GM21423 (cell line): ENCODE measurements around the gene RETREG1.
"Not testable (repeated sequence)": the region's sequence is repeated elsewhere in the genome, so short reads cannot be mapped to it uniquely, and the experiment has no call there.

ENCODE experiments used
- ATAC-seq: cut with Tn5 transposase; IDR thresholded peaks from one replicate; pipeline ENCODE4 v1.9.1; 2021; ENCODE audit warnings: mild to moderate bottlenecking, moderate library complexity; ENCODE audit not compliant: unreplicated experiment

RETREG1 gene

GRCh38 chr5:16558984-16559629 is 57.7 kb downstream of the RETREG1 start:
- ATAC-seq, result no peak

- no peak for ATAC-seq
These were observed 59.3 kb downstream of the RETREG1 start for GRCh38 chr5:16557477-16557876.

- no peak for ATAC-seq
These were observed 62.7 kb downstream of the RETREG1 start for GRCh38 chr5:16554110-16554509.

GRCh38 chr5:16552666-16553343 is 64.0 kb downstream of the RETREG1 start:
- ATAC-seq, result peak; percentile 85

- no peak for ATAC-seq
These were observed 65.2 kb downstream of the RETREG1 start for GRCh38 chr5:16551628-16552027.

- ATAC-seq, result peak; percentile 66
These were observed 66.4 kb downstream of the RETREG1 start for GRCh38 chr5:16550316-16550952.

- ATAC-seq, result no peak
These were observed 67.1 kb downstream of the RETREG1 start for GRCh38 chr5:16549491-16550206.

GRCh38 chr5:16548812-16549211 is 68.0 kb downstream of the RETREG1 start:
- no peak for ATAC-seq

GRCh38 chr5:16548115-16548514 is 68.7 kb downstream of the RETREG1 start:
- no peak for ATAC-seq

- ATAC-seq, result no peak
These were observed 69.5 kb downstream of the RETREG1 start for GRCh38 chr5:16547200-16547842.

- ATAC-seq, result no peak
These were observed 70.1 kb downstream of the RETREG1 start for GRCh38 chr5:16546732-16547131.

GRCh38 chr5:16544607-16545374 is 72.0 kb downstream of the RETREG1 start:
- no peak for ATAC-seq

GRCh38 chr5:16543206-16543605 is 73.6 kb downstream of the RETREG1 start:
- ATAC-seq, result not testable (repeated sequence)

- ATAC-seq, result no peak
These were observed 74.6 kb downstream of the RETREG1 start for GRCh38 chr5:16542236-16542635.

- not testable (repeated sequence) for ATAC-seq
These were observed 75.2 kb downstream of the RETREG1 start for GRCh38 chr5:16541592-16541991.

GRCh38 chr5:16540421-16540820 is 76.4 kb downstream of the RETREG1 start:
- no peak for ATAC-seq

- ATAC-seq, result no peak
These were observed 77.6 kb downstream of the RETREG1 start for GRCh38 chr5:16539169-16539666.

GRCh38 chr5:16538006-16538405 is 78.8 kb downstream of the RETREG1 start:
- ATAC-seq, result no peak

GRCh38 chr5:16536818-16537217 is 80.0 kb downstream of the RETREG1 start:
- ATAC-seq, result no peak

- no peak for ATAC-seq
These were observed 80.6 kb downstream of the RETREG1 start for GRCh38 chr5:16536246-16536645.
